HG03280 (cell line): ENCODE data around the gene TMEM184C.

Experiments
- ATAC-seq: cut with Tn5 transposase; IDR thresholded peaks from one replicate; pipeline ENCODE4 v1.9.1; 2021; ENCODE audit warnings: mild to moderate bottlenecking, moderate library complexity; ENCODE audit not compliant: unreplicated experiment

TMEM184C gene

GRCh38 chr4:147599206-147599605 is 18.0 kb upstream of the TMEM184C start:
- no peak for ATAC-seq

GRCh38 chr4:147599769-147600168 is 17.4 kb upstream of the TMEM184C start:
- ATAC-seq: no peak

- no peak for ATAC-seq
Measured at GRCh38 chr4:147605499-147605898, 11.7 kb upstream of the TMEM184C start.

- no peak for ATAC-seq
Measured at GRCh38 chr4:147607471-147607870, 9.7 kb upstream of the TMEM184C start.

- no peak for ATAC-seq
Measured at GRCh38 chr4:147610686-147611085, 6.5 kb upstream of the TMEM184C start.

- peak; percentile 8 for ATAC-seq
Measured at GRCh38 chr4:147616849-147617172, 386 bp upstream of the TMEM184C start.

- ATAC-seq: peak; percentile 16
Measured at GRCh38 chr4:147617841-147618691, 869 bp downstream of the TMEM184C start.

GRCh38 chr4:147620315-147620714 is 3.1 kb downstream of the TMEM184C start:
- ATAC-seq: no peak

GRCh38 chr4:147625733-147626132 is 8.5 kb downstream of the TMEM184C start:
- no peak for ATAC-seq

- ATAC-seq: no peak
Measured at GRCh38 chr4:147626903-147627302, 9.7 kb downstream of the TMEM184C start.

GRCh38 chr4:147628415-147628814 is 11.2 kb downstream of the TMEM184C start:
- ATAC-seq: no peak

GRCh38 chr4:147629783-147630730 is 12.9 kb downstream of the TMEM184C start:
- no peak for ATAC-seq

- ATAC-seq: no peak
Measured at GRCh38 chr4:147633113-147633512, 15.9 kb downstream of the TMEM184C start.

GRCh38 chr4:147633643-147634042 is 16.4 kb downstream of the TMEM184C start:
- no peak for ATAC-seq

GRCh38 chr4:147635348-147635747 is 18.2 kb downstream of the TMEM184C start:
- no peak for ATAC-seq

- ATAC-seq: no peak
Measured at GRCh38 chr4:147638365-147638764, 21.2 kb downstream of the TMEM184C start.

GRCh38 chr4:147638942-147639341 is 21.7 kb downstream of the TMEM184C start:
- no peak for ATAC-seq

GRCh38 chr4:147639388-147639787 is 22.2 kb downstream of the TMEM184C start:
- no peak for ATAC-seq

GRCh38 chr4:147640331-147640730 is 23.1 kb downstream of the TMEM184C start:
- no peak for ATAC-seq

- no peak for ATAC-seq
Measured at GRCh38 chr4:147643616-147644015, 26.4 kb downstream of the TMEM184C start.

GRCh38 chr4:147644471-147644870 is 27.3 kb downstream of the TMEM184C start:
- ATAC-seq: no peak

- ATAC-seq: no peak
Measured at GRCh38 chr4:147645099-147645498, 27.9 kb downstream of the TMEM184C start.
